Kidney (tissue), 14 donors: ENCODE measurements around the gene EN2. TPM values are rescaled to one million over a fixed set of nuclear protein-coding genes. Genes with fewer than 3 reads are reported as not detected.
A peak's percentile ranks its signal among the peaks of the same experiment; 100 is the strongest.

ENCODE experiments used
- DNase-seq, 5 donors: peaks; one replicate each; pipeline ENCODE4 v3.0.0-alpha.2; 2013 to 2020
- FAIRE-seq: peaks from 2 replicates; lab custom pipeline; 2012; peaks lifted over from hg19 to GRCh38; lab: Jason Lieb, UNC
- H3K27ac ChIP-seq, 2 donors: one replicate each; pipeline ENCODE4 v1.7.0; 2013; ENCODE audit warnings: low read depth in 2 of 2, low read length in 2 of 2, inconsistent platforms in 1 of 2
- H3K27me3 ChIP-seq: one replicate; pipeline ENCODE4 v1.7.1; 2013; ENCODE audit warnings: low read length, inconsistent platforms; ENCODE audit not compliant: control insufficient read depth, insufficient read depth
- H3K36me3 ChIP-seq, 3 donors: one replicate each; pipeline versions ENCODE4 v1.7.0 to v1.7.1; 2013; ENCODE audit warnings: low read length in 3 of 3, control low read depth in 1 of 3, inconsistent platforms in 1 of 3; ENCODE audit not compliant: insufficient read depth in 3 of 3, control insufficient read depth in 2 of 3
- H3K4me1 ChIP-seq, 3 donors: one replicate each; pipeline versions ENCODE4 v1.7.0 to v1.7.1; 2013; ENCODE audit warnings: low read length in 3 of 3, inconsistent platforms in 1 of 3, low read depth in 1 of 3; ENCODE audit not compliant: control insufficient read depth in 2 of 3, insufficient read depth in 2 of 3
- H3K4me3 ChIP-seq, 3 donors: one replicate each; pipeline versions ENCODE4 v1.7.0 to v1.8.1; 2013; ENCODE audit warnings: low read length in 3 of 3, control low read depth in 1 of 3, inconsistent platforms in 1 of 3
- H3K9ac ChIP-seq, 3 donors: one replicate each; pipeline versions ENCODE4 v1.7.0 to v1.7.1; 2013; ENCODE audit warnings: low read length in 3 of 3, control low read depth in 1 of 3, inconsistent platforms in 1 of 3
- H3K9me3 ChIP-seq, 3 donors: one replicate each; pipeline versions ENCODE4 v1.7.0 to v1.7.1; 2013; ENCODE audit warnings: low read length in 3 of 3, control low read depth in 1 of 3, inconsistent platforms in 1 of 3; ENCODE audit not compliant: control insufficient read depth in 2 of 3, insufficient read depth in 1 of 3
- intact Hi-C: fragments of 100-400 bp; cut with DNase I; formaldehyde crosslinking; loops from one replicate; pipeline ENCODE4 v1.11.1; 2022
- polyA plus RNA-seq: library from polyadenylated mRNA; stranded (reverse); fragments of 350-450 nt; fragmentation: Illumina TruSeq; extraction: RNeasy Lipid Tissue Mini Kit (QIAGEN cat#74804); gene quantifications from one replicate; pipeline ENCODE4 v1.2.3, GENCODE V29; 2014; ENCODE audit warnings: low read depth, low replicate concordance; ENCODE audit not compliant: insufficient read depth
- total RNA-seq: library from RNA; stranded (reverse); fragmentation: NEBNext Ultra II Directional; extraction: Animal tissue kit (Norgen Biotek cat#: 25700); gene quantifications from one replicate; pipeline ENCODE4 v1.2.1, GENCODE V29; 2021
- TF ChIP-seq, protein P1 (sequence below): IDR thresholded peaks from 3 replicates; pipeline ENCODE4 v1.5.1; 2012; ENCODE audit warnings: mild to moderate bottlenecking, moderate library complexity, borderline replicate concordance; ENCODE audit not compliant: insufficient read depth; ENCODE audit errors: extremely low read depth
- donor health status: control.
- donor health status: control.
- donor health status: control.
- donor health status: control.
- donor health status: control.
- donor health status: DM: yes; HTN: yes; CAD: no.
- donor health status: Normal renal cell carcinoma (clear cell type).

EN2 gene
- total and polyA plus RNA-seq, 2 donors from 2014 or later, result 0.13 TPM; not detected in 1

DNA sequence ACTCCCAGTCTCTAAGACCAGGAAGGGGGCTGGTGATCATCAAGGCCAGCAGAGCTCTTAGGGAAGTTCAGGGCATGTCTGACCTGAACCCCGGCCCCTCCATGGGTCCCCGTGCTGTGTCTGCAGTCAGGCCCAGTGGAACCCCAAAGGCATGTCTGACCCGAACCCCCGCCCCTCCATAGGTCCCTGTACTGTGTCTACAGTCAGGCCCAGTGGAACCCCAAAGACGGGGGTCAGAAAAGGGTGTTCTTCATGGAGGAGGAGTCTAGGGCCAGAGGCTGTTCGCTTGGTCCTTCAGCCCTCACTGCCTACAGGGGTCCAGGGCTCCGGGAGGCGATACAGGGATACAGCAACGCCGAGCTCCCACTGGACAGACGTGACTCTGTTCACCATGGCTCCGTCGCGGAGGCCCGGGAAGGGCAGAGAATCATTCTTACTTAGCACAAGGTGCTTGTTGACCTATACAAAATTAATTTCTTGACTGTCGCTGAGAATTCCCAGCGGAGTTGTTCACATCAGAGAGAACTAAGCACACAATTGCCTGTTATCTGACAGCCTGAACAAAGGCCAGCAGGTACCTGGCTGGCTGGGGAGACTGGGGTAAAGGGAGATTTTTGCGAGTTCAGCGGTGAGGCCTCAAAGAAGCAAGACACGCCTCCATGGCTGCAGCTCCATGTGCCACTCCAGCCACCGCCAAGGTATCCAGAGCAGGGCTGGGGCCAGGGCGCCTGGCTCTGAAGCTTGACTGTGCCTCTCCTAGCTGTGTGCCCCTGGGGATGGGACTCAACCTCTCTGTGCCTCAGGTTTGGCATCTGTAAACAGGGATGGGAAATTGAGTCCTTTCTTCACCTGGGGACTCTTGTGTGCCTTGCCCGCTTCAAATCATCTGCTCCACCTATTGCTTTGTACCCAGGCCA lies 26.8 kb downstream of the EN2 start:
- Histone ChIP-seq H3K4me3 (no peak overlapping the region), H3K27me3 (peaks cover 16% of the 10 kb centered on the region), H3K4me1 (no peaks in the 10 kb centered on the region), H3K9ac (no peak overlapping the region), H3K27ac (no peak overlapping the region), H3K9me3 (no peaks in the 10 kb centered on the region), H3K36me3 (no peaks in the 10 kb centered on the region)
- FAIRE-seq, result no peak
- intact Hi-C loops, result no loop called here
- peak in 1 of 5 donors; percentile 38 for DNase-seq
- TF ChIP-seq, protein P1, sequence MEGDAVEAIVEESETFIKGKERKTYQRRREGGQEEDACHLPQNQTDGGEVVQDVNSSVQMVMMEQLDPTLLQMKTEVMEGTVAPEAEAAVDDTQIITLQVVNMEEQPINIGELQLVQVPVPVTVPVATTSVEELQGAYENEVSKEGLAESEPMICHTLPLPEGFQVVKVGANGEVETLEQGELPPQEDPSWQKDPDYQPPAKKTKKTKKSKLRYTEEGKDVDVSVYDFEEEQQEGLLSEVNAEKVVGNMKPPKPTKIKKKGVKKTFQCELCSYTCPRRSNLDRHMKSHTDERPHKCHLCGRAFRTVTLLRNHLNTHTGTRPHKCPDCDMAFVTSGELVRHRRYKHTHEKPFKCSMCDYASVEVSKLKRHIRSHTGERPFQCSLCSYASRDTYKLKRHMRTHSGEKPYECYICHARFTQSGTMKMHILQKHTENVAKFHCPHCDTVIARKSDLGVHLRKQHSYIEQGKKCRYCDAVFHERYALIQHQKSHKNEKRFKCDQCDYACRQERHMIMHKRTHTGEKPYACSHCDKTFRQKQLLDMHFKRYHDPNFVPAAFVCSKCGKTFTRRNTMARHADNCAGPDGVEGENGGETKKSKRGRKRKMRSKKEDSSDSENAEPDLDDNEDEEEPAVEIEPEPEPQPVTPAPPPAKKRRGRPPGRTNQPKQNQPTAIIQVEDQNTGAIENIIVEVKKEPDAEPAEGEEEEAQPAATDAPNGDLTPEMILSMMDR, result no peak

DNA sequence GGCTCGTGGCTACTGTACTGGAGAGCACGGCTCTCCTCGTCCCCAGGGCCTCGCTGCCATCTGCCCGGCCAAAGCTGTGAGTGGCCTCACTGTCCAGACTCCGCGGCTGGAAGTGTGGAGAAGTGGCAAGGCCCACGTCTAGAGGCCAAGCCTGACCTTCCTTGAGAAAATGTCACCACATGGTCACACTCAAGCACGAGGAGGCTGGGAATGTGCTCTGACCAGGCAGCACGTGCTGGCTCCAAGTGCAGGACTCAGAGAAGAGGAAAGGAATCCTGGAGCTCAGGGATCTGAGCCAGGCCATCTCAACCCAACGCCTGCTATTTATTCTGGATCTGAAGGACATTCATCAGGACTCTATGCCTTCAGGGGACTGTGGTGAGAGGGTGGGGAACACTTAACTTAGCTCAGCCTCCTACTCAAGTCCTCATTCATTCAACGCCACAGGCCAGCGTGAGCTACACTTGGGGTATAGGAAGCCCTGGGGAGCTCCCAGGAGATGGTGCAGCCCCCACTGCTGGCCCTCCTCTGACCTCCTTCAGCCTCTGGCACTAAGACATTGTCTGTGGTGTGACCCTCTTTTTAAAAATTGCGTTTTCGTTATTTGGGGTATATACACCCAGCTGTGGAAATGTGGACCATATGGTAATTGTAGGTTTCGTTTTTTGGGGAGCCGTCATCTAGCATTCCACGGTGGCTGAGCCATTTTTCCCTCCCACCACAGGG lies 29.0 kb downstream of the EN2 start:
- H3K4me3 ChIP-seq, result no peak overlapping the region
- no peak overlapping the region for H3K9ac ChIP-seq
- H3K36me3 ChIP-seq, result no peaks in the 10 kb centered on the region
- no peaks in the 10 kb centered on the region for H3K9me3 ChIP-seq
- no peak for DNase-seq
- H3K4me1 ChIP-seq, result peaks cover 0 to 3% (median 0%) of the 10 kb centered on the region in 3 donors
- peaks cover 15% of the 10 kb centered on the region for H3K27me3 ChIP-seq
- FAIRE-seq, result no peak
- intact Hi-C loops, result no loop called here
- TF ChIP-seq, protein P1, result no peak
- H3K27ac ChIP-seq, result no peak overlapping the region

DNA sequence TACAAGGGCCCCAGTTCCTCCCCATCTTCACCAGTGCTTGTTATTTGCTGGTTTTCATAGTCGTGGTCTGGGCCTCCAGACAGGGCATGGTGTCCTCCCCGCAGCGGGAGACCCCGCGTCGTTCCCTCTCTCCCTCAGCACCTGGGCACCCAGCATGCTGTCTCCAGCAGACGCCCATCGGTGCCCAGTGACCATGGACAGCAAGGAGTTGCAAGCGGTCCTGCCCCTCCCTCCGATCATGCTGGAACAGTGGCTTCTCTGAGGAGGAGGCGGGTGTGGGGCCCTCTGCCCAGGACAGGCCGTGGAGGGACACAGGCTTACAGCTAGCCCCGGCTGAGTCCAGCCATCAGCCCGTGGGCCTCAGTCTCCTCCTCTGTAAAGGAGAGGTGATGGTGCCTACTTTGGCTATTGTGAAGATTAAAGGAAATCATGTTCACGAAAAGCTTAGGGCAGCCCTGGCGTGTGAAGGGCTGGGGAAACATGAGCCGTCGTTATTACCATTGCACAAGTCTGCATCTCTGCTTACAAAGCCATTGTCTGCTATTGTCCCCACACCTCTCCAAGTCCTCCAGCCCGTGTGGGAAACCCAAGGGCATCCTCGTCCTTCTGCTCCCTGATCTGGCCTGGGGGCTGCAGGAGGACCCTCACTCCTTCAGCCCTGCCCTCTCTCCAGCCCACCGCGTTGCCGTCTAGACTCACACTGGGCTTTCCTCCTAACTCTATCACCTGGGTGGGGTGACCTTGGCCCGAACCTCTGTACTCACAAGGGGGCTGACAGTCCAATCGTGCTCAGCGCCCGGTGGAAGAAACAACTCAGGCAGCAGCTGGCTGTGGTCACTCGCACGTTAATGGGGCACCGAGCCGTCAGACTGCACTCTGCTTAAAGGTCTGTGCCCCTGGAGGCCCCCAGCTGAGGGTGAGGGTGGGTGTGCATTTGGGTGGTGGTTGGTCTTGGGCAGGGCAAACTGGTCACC lies 29.9 kb downstream of the EN2 start:
- intact Hi-C loops, result no loop called here
- Histone ChIP-seq H3K4me3 (no peak overlapping the region), H3K9me3 (no peaks in the 10 kb centered on the region), H3K9ac (no peak overlapping the region), H3K27ac (no peak overlapping the region), H3K4me1 (peaks cover 0 to 3% (median 0%) of the 10 kb centered on the region in 3 donors), H3K27me3 (peaks cover 9% of the 10 kb centered on the region), H3K36me3 (no peaks in the 10 kb centered on the region)
- TF ChIP-seq, protein P1, result no peak
- no peak for FAIRE-seq
- DNase-seq, result no peak
